ENCODE results near the gene PVALEF.

DNA sequence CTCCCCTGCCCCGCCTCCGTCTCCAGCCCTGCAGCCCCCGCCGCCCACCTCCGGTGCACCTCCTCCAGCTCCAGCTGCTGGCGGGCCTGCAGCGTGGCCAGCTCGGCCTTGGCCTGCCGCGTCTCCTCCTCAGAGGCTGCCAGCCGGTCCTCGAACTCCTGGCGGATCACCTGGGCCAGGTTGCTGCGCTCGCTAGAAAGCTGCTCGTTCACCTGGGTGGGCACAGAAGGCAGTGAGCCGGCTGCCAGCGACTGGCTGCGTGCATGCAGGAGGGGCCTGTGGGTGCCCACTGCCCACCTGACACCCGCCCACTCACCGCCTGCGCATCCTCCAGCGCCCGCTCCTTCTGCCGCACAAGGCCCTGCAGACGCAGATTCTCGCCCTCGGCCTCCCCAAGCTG is 25.3 kb downstream of the PVALEF start:
- TF ChIP-seq EZH2phosphoT487 (IDR thresholded peaks at IDR 0.05; ENCODE audit: insufficient read depth, low read depth), result no peak
- TF ChIP-seq EZH2 (IDR thresholded peaks at IDR 0.05; ENCODE audit: insufficient read depth, poor library complexity, severe bottlenecking), result no peak

Data from GM23248 (cell line).